IMR-90 (cell line): ENCODE results near the gene ERAS. TPM values are rescaled to one million over a fixed set of nuclear protein-coding genes. Genes with fewer than 3 reads are reported as not detected.

Experiments
- ATAC-seq: fragments of 200-7000 bp; cut with Tn5 transposase; 2 replicates; pipeline ENCODE4 v1.9.1; 2020; ENCODE audit warnings: low read depth, mild to moderate bottlenecking, moderate library complexity
- BruUV-seq: library from RNA; stranded (reverse); fragments of 400-500 nt; replicated peaks from 2 replicates; lab custom pipeline; 2021; lab: Mats Ljungman, UMichigan
- CTCF ChIA-PET: fragments of 300-600 bp; formaldehyde crosslinking; extraction: SDS; loops from one replicate; lab custom pipeline; 2021; ENCODE audit warnings: antibody characterized with exemption; lab: Yijun Ruan, JAX
- POLR2A ChIA-PET: fragments of 300-600 bp; sonication (Branson Sonifier 250); formaldehyde crosslinking; loops from one replicate; lab custom pipeline; 2022; ENCODE audit warnings: antibody characterized with exemption; ENCODE audit not compliant: unreplicated experiment; lab: Charles Lee
- DNase-seq: peaks from one replicate; pipeline ENCODE4 v3.0.0; 2013
- H2AFZ ChIP-seq: replicated peaks from 2 replicates; pipeline ENCODE3; 2013; ENCODE audit warnings: low read length, mild to moderate bottlenecking; ENCODE audit not compliant: poor library complexity
- H2AK5ac ChIP-seq: 2 replicates; pipeline ENCODE4 v1.6.1; 2013; ENCODE audit warnings: low read depth, low read length, inconsistent platforms
- H2AK9ac ChIP-seq: replicated peaks from 2 replicates; pipeline ENCODE3; 2013; ENCODE audit warnings: mild to moderate bottlenecking, low read depth, low read length, moderate library complexity; ENCODE audit not compliant: poor library complexity
- H2BK120ac ChIP-seq: 2 replicates; pipeline ENCODE4 v1.6.1; 2013; ENCODE audit warnings: low read depth, low read length, inconsistent platforms
- H2BK15ac ChIP-seq: 3 replicates; pipeline ENCODE4 v1.6.1; 2013; ENCODE audit warnings: low read depth, low read length, inconsistent platforms
- H2BK20ac ChIP-seq: 2 replicates; pipeline ENCODE4 v1.6.1; 2013; ENCODE audit warnings: low read depth, mild to moderate bottlenecking, inconsistent platforms, low read length, moderate library complexity
- H2BK5ac ChIP-seq: 2 replicates; pipeline ENCODE4 v1.6.1; 2013; ENCODE audit warnings: mild to moderate bottlenecking, low read depth, low read length, inconsistent platforms; ENCODE audit not compliant: poor library complexity, severe bottlenecking
- H3K14ac ChIP-seq: replicated peaks from 2 replicates; pipeline ENCODE4 v1.6.1; 2013; ENCODE audit warnings: low read depth, low read length, inconsistent platforms
- H3K18ac ChIP-seq: 2 replicates; pipeline ENCODE4 v1.6.1; 2013; ENCODE audit warnings: low read depth, low read length, control low read depth
- H3K23ac ChIP-seq: 2 replicates; pipeline ENCODE4 v1.6.1; 2013; ENCODE audit warnings: low read depth, low read length, inconsistent platforms
- H3K27ac ChIP-seq: 2 replicates; pipeline ENCODE4 v1.5.1; 2013; ENCODE audit warnings: mild to moderate bottlenecking, control low read depth, low read length; ENCODE audit not compliant: insufficient read depth
- H3K27me3 ChIP-seq: 2 replicates; pipeline ENCODE4 v1.6.1; 2013; ENCODE audit warnings: low read length; ENCODE audit not compliant: control insufficient read depth, insufficient read depth
- H3K36me3 ChIP-seq: 2 replicates; pipeline ENCODE4 v1.6.1; 2013; ENCODE audit warnings: low read length, mixed read lengths; ENCODE audit not compliant: control insufficient read depth, insufficient read depth
- H3K4ac ChIP-seq: 2 replicates; pipeline ENCODE4 v1.6.1; 2013; ENCODE audit warnings: low read depth, low read length, inconsistent platforms
- H3K4me1 ChIP-seq: 2 replicates; pipeline ENCODE4 v1.6.1; 2013; ENCODE audit warnings: low read length, mixed read lengths; ENCODE audit not compliant: control insufficient read depth, insufficient read depth
- H3K4me2 ChIP-seq: 2 replicates; pipeline ENCODE4 v1.6.1; 2013; ENCODE audit warnings: low read depth, mild to moderate bottlenecking, control low read depth, low read length, moderate library complexity
- H3K4me3 ChIP-seq: 2 replicates; pipeline ENCODE4 v1.5.1; 2013; ENCODE audit warnings: low read depth, mild to moderate bottlenecking, control low read depth, low read length, moderate library complexity; ENCODE audit not compliant: insufficient read depth
- H3K56ac ChIP-seq: 2 replicates; pipeline ENCODE4 v1.6.1; 2013; ENCODE audit warnings: low read length, inconsistent platforms; ENCODE audit not compliant: insufficient read depth; ENCODE audit errors: extremely low read depth
- H3K79me1 ChIP-seq, 2 experiments: 2 replicates each; pipeline ENCODE4 v1.6.1; 2013; ENCODE audit warnings: low read length in 2 of 2, inconsistent platforms in 1 of 2, low read depth in 1 of 2
- H3K9ac ChIP-seq: 2 replicates; pipeline ENCODE4 v1.6.1; 2013; ENCODE audit warnings: low read depth, low read length, control low read depth
- H3K9me1 ChIP-seq: 2 replicates; pipeline ENCODE4 v1.6.1; 2013; ENCODE audit warnings: low read length, inconsistent platforms; ENCODE audit not compliant: insufficient read depth
- H3K9me3 ChIP-seq: 2 replicates; pipeline ENCODE4 v1.6.1; 2013; ENCODE audit warnings: low read length; ENCODE audit not compliant: control insufficient read depth, insufficient read depth
- H4K20me1 ChIP-seq: 2 replicates; pipeline ENCODE4 v1.6.1; 2013; ENCODE audit warnings: low read length, inconsistent platforms; ENCODE audit not compliant: insufficient read depth
- H4K5ac ChIP-seq: 2 replicates; pipeline ENCODE4 v1.6.1; 2013; ENCODE audit warnings: mild to moderate bottlenecking, low read depth, low read length, control low read depth
- H4K8ac ChIP-seq, 2 experiments: 2 replicates each; pipeline ENCODE4 v1.6.1; 2013; ENCODE audit warnings: low read depth in 2 of 2, low read length in 2 of 2, control low read depth in 1 of 2, inconsistent platforms in 1 of 2
- H4K91ac ChIP-seq: 2 replicates; pipeline ENCODE4 v1.6.1; 2013; ENCODE audit warnings: low read depth, low read length, inconsistent platforms; ENCODE audit not compliant: insufficient read depth
- BHLHE40 ChIP-seq: fragments of 150-350 bp; IDR thresholded peaks from 2 replicates; pipeline ENCODE4 v1.6.1; 2016; ENCODE audit warnings: mild to moderate bottlenecking, low read depth, low read length
- CEBPB ChIP-seq: IDR thresholded peaks from 2 replicates; pipeline ENCODE4 v1.6.1; 2012; ENCODE audit warnings: low read depth, low read length, improper control_type of control experiment
- CHD1 ChIP-seq: IDR thresholded peaks from 2 replicates; pipeline ENCODE4 v1.6.1; 2012; ENCODE audit warnings: low read depth, low read length, improper control_type of control experiment
- CTCF ChIP-seq: conservative IDR thresholded peaks from 2 replicates; pipeline ENCODE4 v1.5.1; 2012; ENCODE audit warnings: mild to moderate bottlenecking, low read depth, low read length, improper control_type of control experiment
- ELK1 ChIP-seq: fragments of 150-350 bp; IDR thresholded peaks from 2 replicates; pipeline ENCODE4 v1.6.1; 2016; ENCODE audit warnings: low read depth, mild to moderate bottlenecking, low read length, moderate library complexity, borderline replicate concordance
- FOS ChIP-seq: fragments of 150-350 bp; IDR thresholded peaks from 2 replicates; pipeline ENCODE4 v1.6.1; 2016; ENCODE audit warnings: low read depth, low read length
- MAFK ChIP-seq: IDR thresholded peaks from 2 replicates; pipeline ENCODE4 v1.6.1; 2012; ENCODE audit warnings: low read depth, low read length, improper control_type of control experiment
- MAZ ChIP-seq: IDR thresholded peaks from 2 replicates; pipeline ENCODE4 v1.6.1; 2012; ENCODE audit warnings: low read depth, mild to moderate bottlenecking, low read length, improper control_type of control experiment, moderate library complexity, borderline replicate concordance
- MXI1 ChIP-seq: IDR thresholded peaks from 2 replicates; pipeline ENCODE4 v1.6.1; 2012; ENCODE audit warnings: low read depth, mild to moderate bottlenecking, low read length, moderate library complexity, borderline replicate concordance
- NFE2L2 ChIP-seq: fragments of 150-350 bp; IDR thresholded peaks from 2 replicates; pipeline ENCODE4 v1.6.1; 2016; ENCODE audit warnings: low read depth, mild to moderate bottlenecking, low read length
- POLR2A ChIP-seq: IDR thresholded peaks from 2 replicates; pipeline ENCODE4 v1.6.1; 2012; ENCODE audit warnings: mild to moderate bottlenecking, low read depth, low read length
- RCOR1 ChIP-seq: IDR thresholded peaks from 2 replicates; pipeline ENCODE4 v1.6.1; 2012; ENCODE audit warnings: mild to moderate bottlenecking, low read length, improper control_type of control experiment; ENCODE audit not compliant: insufficient replicate concordance
- USF2 ChIP-seq: fragments of 150-350 bp; IDR thresholded peaks from 2 replicates; pipeline ENCODE4 v1.6.1; 2017; ENCODE audit warnings: mild to moderate bottlenecking, antibody characterized with exemption, low read length, low read depth
- WGBS, 2 experiments: methylation state at CpG; one replicate each; pipeline versions ENCODE4 v1.1.5 to v1.1.7; 2013; ENCODE audit warnings: missing lambda C conversion rate in 2 of 2; ENCODE audit not compliant: insufficient read length in 1 of 2; ENCODE audit errors: extremely low coverage in 2 of 2; 5-methylcytosine and 5-hydroxymethylcytosine counted together
- dilution Hi-C: fragments of 300-500 bp; cut with HindIII; formaldehyde crosslinking; loops from one replicate; pipeline ENCODE4 v1.14.3; 2018; ENCODE audit warnings: low sequenced_read_pairs; ENCODE audit not compliant: unreplicated experiment
- in situ Hi-C: fragments of 300-500 bp; cut with MboI; formaldehyde crosslinking; loops from 3 replicates; pipeline ENCODE4 v1.14.3; 2019; ENCODE audit warnings: low sequenced_read_pairs, inconsistent platforms, mixed read lengths
- intact Hi-C: fragments of 100-400 bp; cut with micrococcal nuclease; formaldehyde crosslinking; loops from 2 replicates; pipeline ENCODE4 v1.10.0; 2022
- polyA plus RNA-seq, 3 experiments: library from polyadenylated mRNA; depleted of rRNA; stranded (reverse); fragments of >200 nt; gene quantifications; 2 replicates each; pipeline ENCODE4 v1.2.3, GENCODE V29; 2012; ENCODE audit warnings: low replicate concordance in 1 of 3
- total RNA-seq: library from RNA; depleted of rRNA; stranded (reverse); fragments of >200 nt; gene quantifications from 2 replicates; pipeline ENCODE4 v1.2.3, GENCODE V29; 2012

Gene ERAS
- total and polyA plus RNA-seq, 2 of the 4 experiments (the other 2 are of a cell fraction) = not detected

- DNase-seq (no peak), ATAC-seq (no peak)
- Histone ChIP-seq H4K5ac (no peak overlapping the region), H3K23ac (no peak overlapping the region), H2BK5ac (no peak overlapping the region), H2BK20ac (no peak overlapping the region), H4K91ac (no peak overlapping the region), H3K4me1 (no peaks in the 10 kb centered on the region), H3K9ac (no peak overlapping the region), H2AK5ac (no peak overlapping the region), H3K27me3 (peaks cover 11% of the 10 kb centered on the region), H3K79me1 (no peaks in the 10 kb centered on the region), H2AFZ (no peak overlapping the region), H3K36me3 (no peaks in the 10 kb centered on the region), H2BK120ac (no peak overlapping the region), H3K56ac (no peak overlapping the region), H3K18ac (no peak overlapping the region), H3K14ac (no peak overlapping the region), H3K4me2 (no peak overlapping the region), H4K20me1 (no peaks in the 10 kb centered on the region), H3K9me1 (no peaks in the 10 kb centered on the region), H3K9me3 (no peaks in the 10 kb centered on the region; the same call in 1 of the 2 replicates), H3K4ac (no peak overlapping the region), H2AK9ac (no peak overlapping the region), H2BK15ac (no peak overlapping the region), H3K27ac (no peak overlapping the region), H4K8ac (no peak overlapping the region), H3K4me3 (no peak overlapping the region)
- intact Hi-C loops = no loop called here
- ChIA-PET POLR2A (no interaction called here), CTCF (no interaction called here)
- no CpG with 5 or more reads among the region's 10 CpGs for WGBS, 2 experiments
- dilution Hi-C loops = no loop called here
- no TSS peak for BruUV-seq
- in situ Hi-C loops = no loop called here
- TF ChIP-seq MXI1 = no peak
- TF ChIP-seq FOS = no peak
- TF ChIP-seq CTCF = no peak
- no peak for TF ChIP-seq BHLHE40
- TF ChIP-seq RCOR1 = no peak
- no peak for TF ChIP-seq MAZ
- TF ChIP-seq POLR2A = no peak
- TF ChIP-seq MAFK = no peak
- no peak for TF ChIP-seq CEBPB
- TF ChIP-seq ELK1 = no peak
- TF ChIP-seq CHD1 = no peak
- no peak for TF ChIP-seq USF2
- TF ChIP-seq NFE2L2 = no peak
Measured at GRCh38 chrX:48839686-48840085, 13.4 kb downstream of the ERAS start.
